ENCODE data around the gene CYP27B1. TPM values are rescaled to one million over a fixed set of nuclear protein-coding genes. Genes with fewer than 3 reads are reported as not detected.

The CYP27B1 gene
- total and polyA plus RNA-seq, 4 donors, result 0.28 to 1.5 (median 0.94) TPM; not detected in 1

DNA sequence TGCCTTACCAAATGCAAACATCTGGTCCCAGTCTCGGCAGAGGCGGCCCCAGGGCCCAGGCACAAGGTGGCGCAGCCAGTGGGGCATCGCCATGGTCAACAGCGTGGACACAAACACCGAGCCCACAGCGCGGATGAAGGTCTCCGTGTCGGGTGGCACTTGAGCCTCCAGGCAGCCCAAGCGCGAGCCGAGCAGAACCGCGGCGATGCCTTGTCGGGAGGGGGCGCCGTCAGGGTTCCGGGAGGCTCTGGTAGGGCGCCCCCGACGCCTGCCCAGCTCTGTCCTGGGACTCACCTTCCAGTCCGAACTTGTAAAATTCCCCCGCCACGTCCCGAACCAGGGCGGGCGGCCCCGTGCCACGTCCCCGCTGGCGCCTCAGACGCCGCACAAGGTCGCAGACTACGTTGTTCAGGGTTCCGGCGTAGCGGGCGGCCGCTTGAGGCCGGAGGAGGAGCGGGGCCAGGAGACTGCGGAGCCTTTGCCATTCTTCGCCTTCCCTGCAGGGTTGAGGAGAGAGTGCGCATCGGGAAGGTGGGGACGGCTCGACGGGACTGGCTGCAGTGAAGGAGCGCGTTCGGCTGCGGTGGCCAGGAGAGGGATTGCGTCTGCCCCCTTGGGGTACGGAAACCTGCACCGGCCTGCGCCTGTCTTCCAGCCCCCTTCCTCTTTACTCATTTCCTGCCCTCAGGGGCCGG, 1.7 kb downstream of the CYP27B1 start:
- intact Hi-C loops (cut with DNase I), result no loop called here
- no peak overlapping the region for H3K27ac ChIP-seq (ENCODE audit: low read depth in 1 of 2, low read length in 2 of 2)
- WGBS, 2 donors, result 2% methylated on average over 58 to 60 of the region's 60 CpGs
- no peaks in the 10 kb centered on the region for H3K4me1 ChIP-seq (ENCODE audit: control insufficient read depth in 1 of 2, insufficient read depth in 2 of 2, low read length in 2 of 2)
- no peaks in the 10 kb centered on the region for H3K36me3 ChIP-seq (ENCODE audit: control insufficient read depth in 1 of 2, insufficient read depth in 2 of 2, low read length in 1 of 2)
- DNase-seq (peak; percentile 70 to 87), ATAC-seq (ENCODE audit: low FRiP score) (peak; percentile 58)
- no peaks in the 10 kb centered on the region for H3K9me3 ChIP-seq (ENCODE audit: control insufficient read depth, low read length)
- no peaks in the 10 kb centered on the region for H3K27me3 ChIP-seq (ENCODE audit: control insufficient read depth in 1 of 2, insufficient read depth in 2 of 2, low read length in 1 of 2)
- no peak overlapping the region for H3K4me3 ChIP-seq (ENCODE audit: low read length in 2 of 2)

DNA sequence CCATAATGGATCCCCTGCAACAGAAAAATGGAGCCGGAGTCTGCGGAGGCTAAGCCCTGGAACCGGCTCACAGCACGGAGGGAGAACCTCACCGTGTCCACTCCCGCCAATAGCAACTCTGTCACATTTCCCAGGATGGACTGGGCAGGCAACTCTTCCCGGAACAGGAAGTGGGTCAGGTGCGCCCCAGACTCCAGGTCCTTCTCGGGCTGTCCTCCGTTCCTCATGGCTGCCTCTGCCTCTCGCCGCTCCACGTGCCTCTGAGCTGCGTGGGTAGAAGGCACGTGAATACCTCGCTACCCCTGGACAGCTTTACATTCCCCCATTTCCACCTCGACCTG, 2.2 kb downstream of the CYP27B1 start:
- intact Hi-C loops (cut with DNase I), result no loop called here
- H3K4me1 ChIP-seq (ENCODE audit: control insufficient read depth in 1 of 2, insufficient read depth in 2 of 2, low read length in 2 of 2), result no peaks in the 10 kb centered on the region
- no peaks in the 10 kb centered on the region for H3K27me3 ChIP-seq (ENCODE audit: control insufficient read depth in 1 of 2, insufficient read depth in 2 of 2, low read length in 1 of 2)
- no peak overlapping the region for H3K4me3 ChIP-seq (ENCODE audit: low read length in 2 of 2)
- DNase-seq, result no peak
- WGBS, 2 donors, result 18 to 20% methylated on average over 17 of the region's 17 CpGs
- H3K36me3 ChIP-seq (ENCODE audit: control insufficient read depth in 1 of 2, insufficient read depth in 2 of 2, low read length in 1 of 2), result no peaks in the 10 kb centered on the region
- no peak overlapping the region for H3K27ac ChIP-seq (ENCODE audit: low read depth in 1 of 2, low read length in 2 of 2)
- ATAC-seq (ENCODE audit: low FRiP score), result no peak
- H3K9me3 ChIP-seq (ENCODE audit: control insufficient read depth, low read length), result no peaks in the 10 kb centered on the region

DNA sequence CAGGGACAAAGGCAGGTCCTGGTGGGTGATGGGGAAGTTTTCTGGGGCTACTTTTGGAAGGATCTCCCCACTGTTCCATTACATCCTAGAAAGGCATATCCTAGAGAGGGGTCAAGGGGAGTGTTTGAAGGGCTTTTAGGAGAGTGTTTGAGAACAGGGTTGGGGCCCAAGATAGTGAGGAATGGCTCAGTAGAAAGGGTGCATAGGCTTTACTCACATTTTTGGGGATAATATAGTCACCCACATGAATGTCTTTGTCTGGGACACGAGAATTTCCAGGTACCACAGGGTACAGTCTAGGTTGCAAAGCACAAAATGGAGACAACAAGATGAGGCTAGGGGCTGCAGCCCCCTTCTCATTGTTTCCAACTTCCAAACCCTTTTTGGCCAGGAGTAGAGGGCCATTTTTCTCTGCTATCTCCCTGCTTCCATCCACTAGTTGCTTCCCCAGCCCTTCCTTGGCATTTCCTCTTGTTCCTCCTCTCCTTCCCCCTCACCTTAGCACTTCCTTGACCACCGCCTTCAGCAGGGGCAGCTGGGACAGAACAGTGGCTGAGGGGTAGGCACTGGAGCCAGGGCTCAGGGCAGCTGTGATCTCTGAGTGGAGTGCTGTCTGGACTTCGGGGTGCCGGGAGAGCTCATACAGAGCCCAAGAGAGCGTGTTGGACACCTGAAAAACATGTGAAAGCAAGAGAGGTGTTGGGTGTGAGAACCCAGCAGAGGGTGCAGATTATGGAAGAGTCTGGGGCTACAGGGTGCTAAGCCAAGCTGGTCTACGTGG, 2.8 kb downstream of the CYP27B1 start:
- no peak overlapping the region for H3K4me3 ChIP-seq (ENCODE audit: low read length in 2 of 2)
- H3K9me3 ChIP-seq (ENCODE audit: control insufficient read depth, low read length), result no peaks in the 10 kb centered on the region
- intact Hi-C loops (cut with DNase I), result no loop called here
- ATAC-seq (ENCODE audit: low FRiP score), result no peak
- DNase-seq, result no peak
- H3K27me3 ChIP-seq (ENCODE audit: control insufficient read depth in 1 of 2, insufficient read depth in 2 of 2, low read length in 1 of 2), result no peaks in the 10 kb centered on the region
- no peaks in the 10 kb centered on the region for H3K4me1 ChIP-seq (ENCODE audit: control insufficient read depth in 1 of 2, insufficient read depth in 2 of 2, low read length in 2 of 2)
- 76 to 78% methylated on average over 6 of the region's 6 CpGs for WGBS, 2 donors
- H3K27ac ChIP-seq (ENCODE audit: low read depth in 1 of 2, low read length in 2 of 2), result no peak overlapping the region
- H3K36me3 ChIP-seq (ENCODE audit: control insufficient read depth in 1 of 2, insufficient read depth in 2 of 2, low read length in 1 of 2), result no peaks in the 10 kb centered on the region

DNA sequence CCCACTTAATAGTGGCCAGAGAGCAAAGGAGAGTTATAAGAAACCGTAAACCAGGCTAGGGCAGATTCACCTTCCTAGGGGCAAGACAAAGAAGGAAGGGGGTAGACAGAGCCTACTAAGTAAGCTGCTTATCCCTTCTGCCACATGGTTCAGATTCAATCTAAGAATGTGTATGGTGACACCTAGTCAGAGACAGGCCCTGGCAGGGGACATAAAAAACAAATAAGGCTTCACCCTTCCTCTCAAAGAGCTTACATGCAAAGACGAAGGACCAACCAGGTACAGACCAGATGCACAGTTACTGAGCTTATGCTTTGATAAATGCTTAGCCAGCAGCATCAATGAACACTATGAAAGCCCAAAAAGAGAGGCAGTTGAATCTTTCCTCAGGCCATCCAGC, 4.4 kb downstream of the CYP27B1 start:
- Histone ChIP-seq H3K4me1 (ENCODE audit: control insufficient read depth in 1 of 2, insufficient read depth in 2 of 2, low read length in 2 of 2) (no peaks in the 10 kb centered on the region), H3K27me3 (ENCODE audit: control insufficient read depth in 1 of 2, insufficient read depth in 2 of 2, low read length in 1 of 2) (no peaks in the 10 kb centered on the region), H3K27ac (ENCODE audit: low read depth in 1 of 2, low read length in 2 of 2) (no peak overlapping the region), H3K9me3 (ENCODE audit: control insufficient read depth, low read length) (no peaks in the 10 kb centered on the region), H3K4me3 (ENCODE audit: low read length in 2 of 2) (no peak overlapping the region), H3K36me3 (ENCODE audit: control insufficient read depth in 1 of 2, insufficient read depth in 2 of 2, low read length in 1 of 2) (peaks cover 0 to 2% of the 10 kb centered on the region in 2 donors)
- 95 to 97% methylated on average over 2 of the region's 2 CpGs for WGBS, 2 donors
- DNase-seq (no peak), ATAC-seq (ENCODE audit: low FRiP score) (no peak)
- intact Hi-C loops (cut with DNase I), result no loop called here

DNA sequence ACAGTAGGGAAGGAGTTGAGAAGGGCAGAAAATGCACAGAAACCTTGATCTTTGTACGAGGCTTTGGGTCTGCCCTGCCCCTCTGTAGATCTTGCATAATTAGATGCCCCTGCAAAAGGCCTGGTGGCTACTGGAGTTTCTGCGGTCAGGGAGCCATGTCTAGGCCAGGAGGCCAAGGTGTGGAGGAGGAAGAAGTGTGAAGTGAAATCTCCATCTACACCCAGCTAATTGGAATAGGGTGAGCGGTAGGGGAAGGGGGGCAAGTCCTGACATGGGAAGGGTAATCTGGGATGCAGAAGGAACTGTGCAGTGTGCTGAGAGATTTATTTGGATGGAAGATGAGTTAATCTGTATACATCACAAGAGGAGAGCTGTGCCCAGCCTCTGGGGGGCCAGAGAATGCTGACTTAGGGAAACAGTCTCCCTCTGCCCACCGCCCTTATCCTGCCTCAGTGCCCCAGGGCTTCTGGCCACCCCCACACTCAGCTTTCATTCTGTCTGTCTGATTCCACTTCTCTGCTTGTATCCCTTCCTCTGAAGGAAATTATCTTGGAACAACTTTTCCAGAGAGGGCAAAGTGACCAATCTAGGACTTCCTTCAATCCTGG, 5.4 kb downstream of the CYP27B1 start:
- H3K27me3 ChIP-seq (ENCODE audit: control insufficient read depth in 1 of 2, insufficient read depth in 2 of 2, low read length in 1 of 2), result no peaks in the 10 kb centered on the region

DNA sequence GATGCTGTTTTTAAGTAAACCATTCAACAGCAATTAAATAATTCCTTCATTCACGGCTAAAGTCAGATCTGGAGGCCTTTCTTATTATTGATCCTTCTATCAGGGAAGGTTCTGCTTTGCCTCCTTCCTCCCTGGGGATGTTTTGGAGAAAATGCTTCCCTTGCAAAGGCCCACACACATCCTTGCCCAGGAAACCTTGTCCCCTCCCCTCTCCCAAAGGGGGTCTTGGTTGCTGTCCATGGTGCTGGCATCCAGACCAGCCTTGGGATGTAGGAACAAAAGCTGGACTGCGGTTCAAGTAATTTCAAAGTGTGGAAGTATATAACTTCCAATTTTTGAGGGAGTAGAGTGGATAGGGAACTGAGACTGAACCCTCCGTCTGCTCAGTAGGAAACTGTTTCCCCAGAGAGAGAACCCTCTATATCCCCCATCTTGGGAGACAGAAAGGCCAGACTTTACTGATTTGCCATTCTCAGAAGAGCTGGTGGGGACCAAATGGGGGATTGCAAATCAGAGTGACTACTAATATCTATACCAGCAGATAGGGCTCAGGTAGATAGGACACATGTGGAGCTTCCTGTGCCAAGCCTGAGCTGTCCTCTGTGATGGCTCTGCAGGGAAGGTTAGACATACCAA, 6.4 kb downstream of the CYP27B1 start:
- no peak for ATAC-seq (ENCODE audit: low FRiP score)
- intact Hi-C loops (cut with DNase I), result no loop called here
- Histone ChIP-seq H3K9me3 (ENCODE audit: control insufficient read depth, low read length) (no peaks in the 10 kb centered on the region), H3K27ac (ENCODE audit: low read depth in 1 of 2, low read length in 2 of 2) (no peak overlapping the region), H3K27me3 (ENCODE audit: control insufficient read depth in 1 of 2, insufficient read depth in 2 of 2, low read length in 1 of 2) (no peaks in the 10 kb centered on the region), H3K4me3 (ENCODE audit: low read length in 2 of 2) (no peak overlapping the region), H3K36me3 (ENCODE audit: control insufficient read depth in 1 of 2, insufficient read depth in 2 of 2, low read length in 1 of 2) (peaks cover 0 to 2% of the 10 kb centered on the region in 2 donors), H3K4me1 (ENCODE audit: control insufficient read depth in 1 of 2, insufficient read depth in 2 of 2, low read length in 2 of 2) (no peaks in the 10 kb centered on the region)
- WGBS, 2 donors, result 95 to 96% methylated on average over 3 of the region's 3 CpGs
- no peak for DNase-seq

More for the DNA sequence above, 5.4 kb downstream of the CYP27B1 start:
- Histone ChIP-seq H3K4me3 (ENCODE audit: low read length in 2 of 2) (no peak overlapping the region), H3K27ac (ENCODE audit: low read depth in 1 of 2, low read length in 2 of 2) (no peak overlapping the region), H3K9me3 (ENCODE audit: control insufficient read depth, low read length) (no peaks in the 10 kb centered on the region), H3K4me1 (ENCODE audit: control insufficient read depth in 1 of 2, insufficient read depth in 2 of 2, low read length in 2 of 2) (no peaks in the 10 kb centered on the region), H3K36me3 (ENCODE audit: control insufficient read depth in 1 of 2, insufficient read depth in 2 of 2, low read length in 1 of 2) (peaks cover 0 to 2% of the 10 kb centered on the region in 2 donors)
- DNase-seq (no peak), ATAC-seq (ENCODE audit: low FRiP score) (no peak)
- WGBS, 2 donors, result 94 to 95% methylated on average over 4 of the region's 4 CpGs
- intact Hi-C loops (cut with DNase I), result no loop called here

DNA sequence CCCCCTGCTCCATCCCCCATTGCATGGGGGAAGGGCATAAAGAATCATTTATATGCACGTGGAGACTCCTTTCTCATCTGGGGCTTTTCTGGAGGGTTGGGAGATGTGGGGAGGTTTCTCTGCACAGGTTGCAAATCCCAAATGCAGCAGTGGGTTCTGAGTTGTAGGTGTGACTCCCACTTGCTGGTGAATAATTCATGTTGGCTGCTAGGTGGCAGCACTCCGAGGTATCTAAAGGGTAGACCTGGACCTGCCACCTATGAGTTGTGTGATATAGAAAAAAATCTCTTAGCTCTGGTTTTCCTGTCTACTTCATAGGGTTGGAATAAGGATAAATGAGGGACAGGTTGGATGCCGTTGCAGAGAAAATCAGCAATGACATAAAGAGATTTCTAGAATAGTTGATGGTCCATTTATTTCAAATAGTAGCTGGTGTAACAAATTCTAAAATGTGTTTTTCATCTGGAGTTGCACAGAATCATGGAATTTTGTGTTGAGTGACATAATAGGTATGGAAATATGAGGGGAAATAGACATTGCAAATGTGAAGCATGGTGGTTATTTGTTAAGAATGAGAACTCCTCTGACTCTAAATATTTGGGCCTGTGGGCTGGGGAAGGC, 7.4 kb downstream of the CYP27B1 start:
- ATAC-seq (ENCODE audit: low FRiP score) (no peak), DNase-seq (no peak)

DNA sequence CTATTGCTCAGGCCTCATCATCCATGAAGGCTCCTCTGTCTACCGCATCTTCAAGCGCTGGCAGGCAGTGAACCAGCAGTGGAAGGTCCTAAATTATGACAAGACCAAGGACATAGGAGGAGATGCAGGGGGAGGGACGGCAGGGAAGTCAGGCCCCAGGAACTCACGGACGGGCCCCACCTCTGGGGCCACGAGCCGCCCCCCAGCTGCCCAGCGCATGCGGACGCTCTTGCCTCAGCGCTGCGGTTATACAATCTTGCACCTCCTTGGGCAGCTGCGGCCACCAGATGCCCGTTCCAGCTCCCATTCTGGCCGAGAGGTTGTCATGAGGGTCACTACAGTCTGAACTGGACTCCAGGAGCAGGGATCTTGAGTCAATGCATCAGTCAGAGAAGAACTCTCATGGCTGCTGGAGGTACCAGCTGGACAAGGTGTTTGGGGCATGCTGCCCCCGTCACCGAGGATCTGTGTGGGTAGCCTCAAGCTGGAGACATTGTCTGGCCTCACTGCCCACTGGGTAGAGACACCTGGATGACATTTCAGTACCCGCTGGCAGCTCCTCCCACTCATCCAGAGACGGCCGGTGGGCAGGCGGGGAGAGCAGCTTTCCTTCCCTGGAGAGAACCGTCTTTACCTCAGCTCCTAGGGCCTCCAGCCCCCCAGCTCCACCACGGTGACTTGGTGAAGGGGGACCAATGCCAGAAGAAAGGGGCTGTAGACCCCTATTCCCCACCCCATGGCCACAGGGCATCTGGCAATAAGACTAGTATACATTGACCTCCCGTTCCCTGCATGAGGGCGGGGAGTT, 8.1 kb downstream of the CYP27B1 start:
- H3K4me3 ChIP-seq (ENCODE audit: low read length in 2 of 2), result no peak overlapping the region
- H3K27me3 ChIP-seq (ENCODE audit: control insufficient read depth in 1 of 2, insufficient read depth in 2 of 2, low read length in 1 of 2), result no peaks in the 10 kb centered on the region
- ATAC-seq (ENCODE audit: low FRiP score) (no peak), DNase-seq (no peak)
- no peaks in the 10 kb centered on the region for H3K9me3 ChIP-seq (ENCODE audit: control insufficient read depth, low read length)
- peaks cover 0 to 2% of the 10 kb centered on the region in 2 donors for H3K36me3 ChIP-seq (ENCODE audit: control insufficient read depth in 1 of 2, insufficient read depth in 2 of 2, low read length in 1 of 2)
- intact Hi-C loops (cut with DNase I), result no loop called here
- H3K4me1 ChIP-seq (ENCODE audit: control insufficient read depth in 1 of 2, insufficient read depth in 2 of 2, low read length in 2 of 2), result no peaks in the 10 kb centered on the region
- WGBS, 2 donors, result 91 to 93% methylated on average over 25 of the region's 25 CpGs
- no peak overlapping the region for H3K27ac ChIP-seq (ENCODE audit: low read depth in 1 of 2, low read length in 2 of 2)

More for the DNA sequence above, 7.4 kb downstream of the CYP27B1 start:
- Histone ChIP-seq H3K9me3 (ENCODE audit: control insufficient read depth, low read length) (no peaks in the 10 kb centered on the region), H3K36me3 (ENCODE audit: control insufficient read depth in 1 of 2, insufficient read depth in 2 of 2, low read length in 1 of 2) (peaks cover 0 to 2% of the 10 kb centered on the region in 2 donors), H3K27ac (ENCODE audit: low read depth in 1 of 2, low read length in 2 of 2) (no peak overlapping the region), H3K4me1 (ENCODE audit: control insufficient read depth in 1 of 2, insufficient read depth in 2 of 2, low read length in 2 of 2) (no peaks in the 10 kb centered on the region), H3K4me3 (ENCODE audit: low read length in 2 of 2) (no peak overlapping the region), H3K27me3 (ENCODE audit: control insufficient read depth in 1 of 2, insufficient read depth in 2 of 2, low read length in 1 of 2) (no peaks in the 10 kb centered on the region)
- 44% methylated on average over 3 of the region's 3 CpGs for WGBS, 2 donors
- intact Hi-C loops (cut with DNase I), result no loop called here
